Measurements from ENCODE around the gene COL4A3. TPM values are rescaled to one million over a fixed set of nuclear protein-coding genes. Genes with fewer than 3 reads are reported as not detected.
"Not testable (repeated sequence)": the region's sequence is repeated elsewhere in the genome, so short reads cannot be mapped to it uniquely, and the experiment has no call there.

COL4A3 gene
- total RNA-seq, 1 donor from 2014 or later, result 4.5 TPM

DNA sequence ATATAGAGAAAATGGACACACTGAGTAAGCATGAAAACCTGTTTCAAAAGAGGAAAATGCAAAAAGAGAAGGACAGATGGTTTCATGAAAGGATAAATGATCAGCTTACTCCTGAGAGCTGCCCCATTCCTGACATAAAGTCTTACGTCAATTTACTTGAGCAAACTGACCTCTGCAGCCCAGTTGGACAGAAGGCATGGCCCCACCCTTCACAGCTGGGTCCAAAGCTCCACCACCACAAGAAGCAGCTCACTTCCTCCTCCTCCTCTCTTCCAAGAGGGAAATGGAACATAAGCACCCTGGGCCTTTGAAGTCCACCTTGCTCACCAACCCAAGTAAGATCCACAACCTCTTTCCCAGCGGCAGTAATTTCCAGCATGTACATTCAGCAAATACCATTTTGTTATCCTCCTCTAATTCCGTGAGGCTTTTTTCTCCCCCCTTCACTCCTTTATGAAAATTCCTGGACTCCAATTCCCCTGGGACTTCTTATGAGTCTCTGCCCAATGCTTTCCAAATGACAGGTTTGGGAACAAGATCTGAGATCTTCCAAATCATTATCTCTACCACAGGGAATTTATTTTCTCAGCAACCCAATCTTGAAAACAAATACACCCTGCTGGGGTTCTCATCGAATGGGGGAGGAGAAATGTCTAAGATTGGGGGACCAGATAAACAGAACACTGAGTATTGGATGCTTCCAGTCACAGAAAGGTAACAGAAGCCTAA, 10.5 kb upstream of the COL4A3 start:
- peak; percentile 66 for DNase-seq
- peak; percentile 87 for ATAC-seq
- intact Hi-C loops (cut with micrococcal nuclease), result no loop called here

DNA sequence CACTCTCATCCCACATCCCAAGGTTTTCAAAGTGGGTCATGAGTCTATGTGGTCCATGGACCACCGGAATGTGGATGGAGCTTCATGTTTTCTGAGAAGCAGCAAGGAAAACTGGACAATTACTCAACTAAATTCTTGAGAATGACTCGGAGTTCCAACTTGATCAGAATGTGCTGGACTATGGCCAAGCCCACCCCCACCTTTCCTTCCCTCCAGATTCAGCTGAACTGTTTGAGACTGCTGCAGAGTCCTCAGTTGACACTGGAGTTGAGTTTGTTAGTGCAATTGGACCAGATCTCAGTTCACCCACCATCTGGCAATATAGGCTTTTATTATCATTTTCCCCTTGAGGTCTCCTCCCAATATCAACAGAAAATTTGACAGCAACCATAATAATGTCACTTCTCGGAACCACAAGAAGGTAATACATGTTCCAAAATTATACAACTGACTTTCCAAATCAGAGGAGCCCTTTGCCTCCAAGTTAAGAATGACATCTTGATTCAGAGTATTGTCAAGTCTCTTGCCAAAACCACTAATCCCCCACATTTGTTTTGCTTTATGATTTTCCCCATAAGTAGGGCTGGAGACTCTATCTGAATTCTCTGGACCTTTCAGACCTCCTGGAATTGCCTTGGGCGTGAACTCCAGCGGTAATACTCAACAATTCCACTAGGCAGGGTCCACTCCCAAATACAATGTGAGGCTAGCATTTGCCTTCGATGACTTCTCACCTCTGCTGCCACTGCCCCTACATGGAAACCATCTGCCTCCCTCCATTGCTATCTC, 9.2 kb upstream of the COL4A3 start:
- DNase-seq (peak; percentile 74), ATAC-seq (peak; percentile 80)
- intact Hi-C loops (cut with micrococcal nuclease), result no loop called here

DNA sequence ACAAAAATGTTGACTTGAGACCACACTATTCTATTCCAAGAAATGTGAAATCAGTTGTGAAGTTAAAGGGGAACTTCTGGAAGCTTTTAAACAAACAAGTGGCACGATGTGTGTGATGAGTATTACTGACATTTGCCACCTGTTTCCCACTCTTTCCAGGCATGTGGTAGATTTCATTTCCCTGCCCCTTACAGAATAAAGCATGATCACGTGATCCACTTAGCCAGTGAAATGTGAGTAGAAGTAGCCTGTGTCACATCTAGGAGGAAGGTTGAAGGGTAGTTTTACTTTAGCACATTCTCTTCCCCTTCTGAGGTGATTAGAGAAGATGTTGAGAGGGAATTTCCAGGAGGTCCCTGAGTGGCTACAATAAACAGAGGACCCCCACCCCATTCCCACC, 4.3 kb upstream of the COL4A3 start:
- DNase-seq (no peak), ATAC-seq (no peak)
- intact Hi-C loops (cut with micrococcal nuclease), result no loop called here

DNA sequence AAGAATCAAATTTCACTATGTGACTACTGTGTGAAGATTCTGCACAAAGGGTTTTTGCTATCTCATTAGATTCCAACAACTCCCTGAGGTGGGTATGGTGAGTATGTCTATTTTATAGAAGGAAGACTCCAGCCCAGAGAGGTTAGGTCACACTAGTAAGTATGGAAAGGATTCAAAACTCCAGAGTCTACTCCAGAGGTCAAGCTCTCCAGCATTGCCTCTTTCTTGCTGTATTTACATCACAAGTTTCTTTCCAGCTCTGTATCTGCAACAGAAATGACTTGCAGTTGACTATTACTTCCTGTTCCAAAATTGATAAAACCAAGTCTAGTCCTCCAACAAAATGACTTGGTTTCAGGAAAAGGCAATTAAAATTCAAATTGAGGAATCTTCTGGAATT, 2.5 kb upstream of the COL4A3 start:
- DNase-seq, result no peak
- ATAC-seq, result no peak
- intact Hi-C loops (cut with micrococcal nuclease), result no loop called here

DNA sequence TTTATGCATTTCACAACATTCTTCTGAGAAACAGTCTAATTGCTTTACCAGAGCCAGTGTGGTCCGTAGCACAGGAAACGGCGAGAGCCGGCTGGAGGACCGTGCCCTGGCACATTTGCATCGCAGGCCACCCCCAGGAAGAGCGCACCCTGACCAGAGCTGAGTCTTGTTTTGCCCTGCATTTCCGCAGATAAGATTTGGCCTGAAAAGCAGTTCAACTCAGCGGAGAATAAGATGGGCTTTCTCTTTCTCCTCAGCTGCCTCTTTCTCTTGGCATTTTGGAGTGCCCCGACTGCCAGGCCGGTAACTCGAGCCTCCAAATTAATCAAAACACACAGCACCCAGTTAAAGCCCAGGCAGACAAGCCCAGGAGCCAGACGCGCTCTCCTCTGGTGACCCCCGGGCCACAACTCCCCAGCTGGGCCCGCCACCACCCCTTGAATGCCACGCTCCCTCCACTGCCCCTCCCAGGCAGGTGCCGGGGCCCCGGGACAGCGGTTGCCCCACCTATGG, 883 bp upstream of the COL4A3 start:
- intact Hi-C loops (cut with micrococcal nuclease), result no loop called here
- ATAC-seq (peak; percentile 53), DNase-seq (peak; percentile 43)

DNA sequence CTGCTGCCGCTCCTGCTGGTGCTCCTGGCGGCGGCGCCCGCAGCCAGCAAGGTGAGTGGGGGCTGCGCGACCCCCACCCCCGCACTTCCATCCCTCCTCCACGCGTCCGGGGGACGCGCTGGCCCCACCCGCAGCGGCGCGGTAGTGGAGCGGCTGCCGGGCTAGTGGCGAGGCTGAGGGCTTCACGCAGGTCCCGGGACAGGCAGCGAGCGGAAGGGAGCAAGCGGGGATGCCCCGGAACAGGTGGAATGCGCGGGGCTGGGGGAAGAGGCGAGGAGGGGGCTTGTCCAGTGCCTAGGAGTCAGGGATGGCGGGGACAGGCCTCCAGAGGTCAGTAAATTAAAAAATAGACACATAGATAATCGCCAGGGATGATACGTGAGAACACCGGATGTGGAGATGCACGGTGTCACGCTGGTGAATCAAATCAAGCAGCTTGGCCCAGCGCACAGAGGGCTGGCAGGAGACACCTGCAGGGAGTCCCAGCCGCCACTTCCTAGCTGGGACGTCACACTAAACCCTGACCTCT, 403 bp downstream of the COL4A3 start:
- ATAC-seq (peak; percentile 24), DNase-seq (peak; percentile 53)
- intact Hi-C loops (cut with micrococcal nuclease), result no loop called here

DNA sequence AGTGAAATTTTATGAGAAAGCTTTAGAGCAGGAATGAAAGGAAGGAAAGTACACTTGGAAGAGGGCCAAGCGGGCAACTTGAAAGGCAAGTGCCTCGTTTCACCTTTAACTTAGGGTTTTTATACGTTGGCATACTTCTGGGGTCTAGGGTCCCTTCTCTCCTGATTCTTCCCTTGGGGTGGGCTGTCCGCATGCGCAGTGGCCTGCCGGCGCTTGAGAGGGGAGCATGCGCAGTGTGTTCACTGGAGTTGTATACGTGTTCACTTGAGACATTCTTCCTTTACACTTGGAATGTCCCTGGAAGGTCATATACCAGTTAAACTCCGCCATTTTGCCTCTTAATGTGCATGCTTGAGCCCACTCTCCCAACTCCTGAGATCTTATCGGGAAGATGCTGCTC, 7.4 kb downstream of the COL4A3 start:
- DNase-seq; intact Hi-C loops (cut with micrococcal nuclease): not testable (repeated sequence)

DNA sequence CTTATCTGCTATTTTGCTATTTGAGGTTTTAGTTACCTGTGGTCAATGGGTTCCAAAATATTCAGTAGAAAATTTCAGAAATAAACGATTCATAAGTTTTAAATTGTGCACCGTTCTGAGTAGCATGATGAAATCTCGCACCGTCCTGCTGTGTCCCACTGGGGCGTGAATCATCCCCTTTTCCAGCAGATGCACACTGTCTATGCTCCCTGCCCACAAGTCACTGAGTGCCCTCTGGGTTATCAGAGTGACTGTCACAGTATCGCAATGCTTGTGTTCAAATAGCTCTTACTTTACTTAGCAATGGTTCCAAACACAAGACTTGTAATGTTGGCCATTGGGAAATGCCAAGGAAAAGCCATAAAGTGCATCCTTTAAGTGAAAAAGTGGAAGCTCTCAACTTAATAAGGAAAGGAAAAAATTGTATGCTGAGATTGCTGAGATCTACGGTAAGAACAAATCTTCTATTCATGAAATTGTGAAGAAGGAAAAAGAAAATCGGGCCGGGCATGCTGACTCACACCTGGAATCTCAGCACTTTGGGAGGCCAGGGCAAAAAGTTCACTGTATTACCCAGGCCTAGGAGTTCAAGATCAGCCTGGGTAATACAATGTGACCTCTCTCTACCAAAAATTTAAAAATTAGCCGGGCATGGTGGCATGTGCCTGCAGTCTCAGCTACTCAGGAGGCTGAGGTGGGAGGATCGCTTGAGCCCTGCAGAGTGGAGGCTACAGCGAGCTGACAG, 13.3 kb downstream of the COL4A3 start:
- intact Hi-C loops (cut with micrococcal nuclease), result no loop called here
- ATAC-seq (no peak), DNase-seq (no peak)

More for the DNA sequence above, 7.4 kb downstream of the COL4A3 start:
- not testable (repeated sequence) for ATAC-seq

DNA sequence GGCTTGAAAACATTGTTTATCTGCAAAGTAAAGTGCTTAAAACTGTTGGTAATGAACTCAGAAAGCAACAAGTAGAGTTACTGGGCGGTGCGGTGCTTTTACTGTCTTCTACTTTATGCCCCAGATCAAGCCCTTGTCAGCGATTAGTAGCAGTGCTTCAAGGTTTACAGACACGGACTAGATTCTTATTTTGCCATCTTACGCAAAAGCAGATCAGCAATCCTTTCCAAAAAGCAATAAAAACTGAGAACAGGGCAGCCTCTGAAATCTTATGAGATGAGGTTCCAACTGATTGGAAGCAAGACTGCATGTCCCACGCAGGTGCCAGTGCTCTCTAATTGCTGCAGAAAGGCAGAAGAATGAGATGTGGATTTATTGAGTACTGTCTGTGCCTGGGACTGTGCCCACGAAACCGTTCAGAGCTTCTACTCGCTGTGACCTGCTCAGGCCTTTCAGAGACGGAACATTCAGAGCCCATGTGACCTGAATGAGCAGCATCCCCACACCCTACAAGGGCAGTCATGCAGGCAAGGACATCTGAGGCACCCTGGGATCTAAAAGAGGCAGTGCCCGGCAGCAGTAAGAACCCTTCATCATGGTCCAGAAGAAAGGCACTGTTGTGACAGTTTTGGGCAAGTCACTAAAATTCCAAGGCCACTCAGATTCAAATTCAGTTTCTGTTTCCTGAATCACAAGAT, 15.7 kb downstream of the COL4A3 start:
- intact Hi-C loops (cut with micrococcal nuclease), result no loop called here
- ATAC-seq (peak; percentile 89), DNase-seq (peak; percentile 40)

DNA sequence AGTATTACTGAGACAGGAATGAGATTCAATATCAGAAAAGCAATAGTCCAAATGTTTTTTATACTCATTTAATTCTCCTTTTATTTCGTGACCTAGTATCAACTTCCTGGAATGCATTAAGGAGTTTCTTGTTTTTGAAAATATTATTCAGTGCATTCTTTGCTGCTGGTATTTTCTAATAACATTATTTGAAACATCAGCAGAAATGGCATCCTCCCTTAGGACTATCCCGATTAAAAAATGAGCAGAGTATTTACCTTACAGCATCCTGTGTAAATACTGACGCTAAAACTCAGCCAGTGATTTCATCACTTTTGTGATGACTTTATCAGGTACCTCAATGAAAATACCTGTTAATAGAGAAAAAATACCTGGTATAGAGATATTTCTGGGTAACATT, 16.3 kb downstream of the COL4A3 start:
- DNase-seq (no peak), ATAC-seq (no peak)
- intact Hi-C loops (cut with micrococcal nuclease), result no loop called here

DNA sequence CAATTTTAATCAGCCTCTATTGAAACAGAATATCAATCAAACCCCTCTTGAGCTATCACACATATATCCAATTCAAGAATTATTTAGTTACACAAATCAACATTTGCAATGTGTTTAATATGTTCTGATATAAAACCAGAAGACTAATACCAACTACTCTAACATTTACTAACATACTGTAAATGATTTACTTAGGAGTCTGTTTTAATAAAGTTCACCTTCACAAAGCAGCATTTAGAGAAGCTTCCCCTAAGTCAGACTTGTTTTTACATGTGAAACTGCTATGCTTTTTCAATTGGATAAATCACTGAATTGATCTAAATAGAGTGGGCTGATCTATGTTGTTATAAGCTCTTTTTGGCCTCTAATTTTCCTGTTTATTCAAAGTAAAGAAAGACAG, 18.3 kb downstream of the COL4A3 start:
- no peak for ATAC-seq
- DNase-seq, result no peak
- intact Hi-C loops (cut with micrococcal nuclease), result no loop called here

DNA sequence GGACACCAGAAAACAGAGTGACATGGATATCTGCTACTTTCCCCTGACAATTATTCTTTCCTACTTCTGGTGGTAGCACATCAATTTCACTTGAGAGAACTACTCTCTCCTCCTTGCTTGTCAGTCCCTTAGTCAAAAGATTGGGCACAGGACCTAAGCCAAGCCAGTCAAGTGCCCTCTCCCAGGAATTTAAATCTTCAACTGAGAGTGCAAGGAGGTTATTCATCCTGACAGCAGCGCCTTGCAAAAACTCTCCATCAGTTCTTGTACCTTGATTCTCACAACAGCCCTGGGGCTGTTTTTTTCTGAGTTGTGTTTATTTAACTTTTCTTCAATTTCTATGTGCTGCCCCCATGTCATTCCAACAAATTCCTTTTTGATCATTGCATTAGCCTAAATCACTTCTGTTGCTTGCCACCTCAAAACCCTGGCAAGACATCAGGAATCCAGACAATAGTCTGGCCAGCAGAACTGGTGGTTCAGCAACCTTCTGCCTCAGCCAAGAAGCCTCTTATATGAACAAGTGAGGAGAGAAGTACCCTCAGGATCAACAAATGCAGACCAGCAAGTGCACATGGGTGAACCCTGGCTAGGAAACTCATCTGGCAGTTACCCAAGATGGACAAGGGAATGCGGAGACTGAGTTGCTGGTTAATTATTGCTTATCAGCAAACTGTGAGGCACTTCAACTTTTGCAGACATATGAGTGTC, 19.4 kb downstream of the COL4A3 start:
- no peak for ATAC-seq
- intact Hi-C loops (cut with micrococcal nuclease), result no loop called here
- DNase-seq, result no peak

DNA sequence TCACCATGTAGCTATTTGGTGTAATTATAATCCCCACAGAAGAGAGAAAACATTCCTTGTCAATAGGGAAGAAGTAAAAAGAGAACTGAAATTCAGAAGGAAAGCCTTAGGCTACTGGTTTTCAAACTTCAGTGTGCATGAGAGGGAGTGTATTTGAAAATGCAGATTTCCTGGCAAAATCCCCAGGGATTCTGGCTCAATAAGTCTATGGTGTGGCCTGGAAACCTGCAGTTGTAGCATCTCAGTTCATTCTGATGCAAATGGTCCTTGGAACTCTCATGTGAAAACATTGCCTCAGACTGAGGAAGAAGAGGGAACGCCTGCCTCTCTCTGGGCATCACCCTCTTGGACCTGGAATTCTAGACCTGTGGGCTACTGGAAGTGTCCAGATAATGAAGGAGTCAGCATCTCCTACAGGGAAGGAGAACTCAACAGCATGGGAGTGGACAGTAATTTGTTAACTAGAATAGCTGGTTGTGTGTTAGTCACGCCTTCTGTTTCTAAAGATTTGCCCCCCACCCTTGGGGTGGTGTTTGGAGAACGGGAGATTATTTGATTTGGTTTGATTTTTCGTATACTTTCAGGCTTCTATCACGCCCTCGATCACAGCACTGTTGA, 21.3 kb downstream of the COL4A3 start:
- intact Hi-C loops (cut with micrococcal nuclease), result no loop called here
- ATAC-seq (no peak), DNase-seq (no peak)

DNA sequence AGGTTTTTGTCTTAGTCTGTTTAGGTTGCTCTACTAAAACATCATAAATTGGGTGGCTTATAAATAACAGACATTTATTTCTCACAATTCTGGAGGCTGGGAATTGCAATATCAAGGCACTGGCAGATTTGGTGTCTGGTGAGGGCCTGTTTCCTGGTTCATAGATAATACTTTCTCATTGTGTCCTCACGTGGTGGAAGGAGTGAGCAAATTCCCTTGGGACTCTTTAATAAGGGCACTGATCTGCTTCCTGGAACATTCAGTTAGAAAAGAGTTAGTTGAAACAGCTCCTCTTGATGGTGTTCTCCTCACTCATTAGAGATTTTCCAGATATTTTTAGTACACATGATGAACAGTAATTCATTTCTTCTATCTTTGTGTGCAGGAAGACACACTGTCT, 22.3 kb downstream of the COL4A3 start:
- intact Hi-C loops (cut with micrococcal nuclease), result no loop called here
- no peak for DNase-seq
- ATAC-seq, result peak; percentile 58

DNA sequence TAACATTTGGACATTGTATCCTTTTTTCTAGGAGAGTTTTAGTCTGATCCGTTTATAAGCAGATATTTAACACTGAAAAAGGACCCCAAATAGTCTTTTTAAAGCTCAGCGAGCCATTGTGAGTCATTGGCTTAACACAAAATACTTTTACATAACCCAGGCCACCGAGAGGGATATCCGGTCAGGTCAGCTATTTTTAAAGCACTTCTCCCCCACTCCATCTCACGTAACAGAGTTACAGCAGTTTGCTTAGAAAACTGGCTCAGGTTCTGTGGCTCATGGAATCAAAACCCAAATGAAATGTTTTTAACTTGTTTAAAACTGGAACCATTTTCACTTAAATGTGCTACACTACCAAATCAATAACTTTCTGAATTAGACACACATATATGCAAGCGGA, 23.9 kb downstream of the COL4A3 start:
- DNase-seq (no peak), ATAC-seq (peak; percentile 92)
- intact Hi-C loops (cut with micrococcal nuclease), result no loop called here

DNA sequence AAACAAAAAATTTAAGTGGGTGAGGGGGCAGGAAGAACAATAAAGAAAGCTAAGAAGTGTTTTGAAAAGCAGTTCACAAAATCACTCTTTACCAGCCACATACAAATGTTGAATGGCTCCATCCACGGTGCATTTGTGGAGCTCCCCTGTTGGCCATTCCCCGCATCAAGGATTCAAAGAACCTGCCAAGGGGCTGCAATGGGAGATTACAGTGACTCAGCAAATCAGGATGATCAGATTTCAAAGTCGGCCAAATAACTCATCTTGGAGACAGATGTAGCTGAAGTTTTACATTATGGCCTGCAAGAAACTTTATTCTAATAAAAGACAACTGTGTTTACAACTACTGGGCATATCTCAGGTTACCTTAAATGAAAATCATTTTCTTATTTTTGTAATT, 26.9 kb downstream of the COL4A3 start:
- intact Hi-C loops (cut with micrococcal nuclease), result no loop called here
- ATAC-seq, result no peak
- DNase-seq, result no peak

DNA sequence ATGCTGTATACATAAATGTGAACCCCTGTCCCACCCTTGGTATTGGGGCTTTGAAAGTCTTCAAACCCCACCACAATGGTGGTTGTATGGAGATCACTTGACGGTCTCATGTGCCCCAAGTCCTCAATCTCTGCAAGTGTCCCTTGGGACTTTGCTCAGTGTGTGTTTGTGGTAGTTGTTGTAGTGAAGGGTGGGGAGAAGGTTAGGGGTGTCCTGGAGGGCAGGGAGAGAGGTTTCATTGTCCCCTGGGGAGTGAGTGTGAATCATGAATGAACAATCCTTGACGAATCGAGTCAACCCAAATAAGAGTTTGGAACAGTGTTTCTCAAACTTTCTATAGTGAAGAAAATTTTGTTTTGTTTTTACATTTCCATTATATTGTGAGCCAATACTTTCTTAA, 28.1 kb downstream of the COL4A3 start:
- no peak for DNase-seq
- intact Hi-C loops (cut with micrococcal nuclease), result no loop called here
- ATAC-seq, result no peak

DNA sequence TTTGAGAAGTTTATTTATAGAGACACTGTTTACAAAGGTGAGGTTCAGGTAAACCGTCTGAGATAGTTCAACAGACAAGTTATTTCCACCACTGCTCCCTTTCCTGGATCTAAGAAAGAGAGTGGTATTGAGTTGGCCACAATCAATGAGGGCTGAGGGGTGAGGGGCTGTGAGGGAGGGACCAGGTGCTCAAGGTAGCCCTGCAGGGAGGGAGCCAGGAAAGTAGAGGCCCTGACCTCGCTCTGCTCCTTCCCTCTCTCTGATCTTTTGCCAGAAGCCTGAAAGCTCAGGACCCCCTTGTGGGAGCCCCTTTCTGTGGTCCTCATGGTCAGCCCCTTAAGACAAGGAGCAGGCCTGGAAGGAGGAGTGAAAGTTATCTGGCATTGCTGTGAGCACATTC, 29.8 kb downstream of the COL4A3 start:
- ATAC-seq (no peak), DNase-seq (no peak)
- intact Hi-C loops (cut with micrococcal nuclease), result no loop called here
